Epithelial cell of proximal tubule (primary cell): ENCODE data around the gene SUN1. TPM values are rescaled to one million over a fixed set of nuclear protein-coding genes. Genes with fewer than 3 reads are reported as not detected.

ENCODE experiments used
- DNase-seq: peaks from one replicate; pipeline ENCODE4 v3.0.0-alpha.2; 2011; ENCODE audit warnings: low read depth
- H3K4me3 ChIP-seq: 2 replicates; pipeline ENCODE4 v1.5.1; 2011; ENCODE audit warnings: low read depth, mild to moderate bottlenecking, low read length
- CTCF ChIP-seq: conservative IDR thresholded peaks from 2 replicates; pipeline ENCODE4 v1.5.1; 2012; ENCODE audit warnings: low read depth, mild to moderate bottlenecking, low read length
- total RNA-seq: library from RNA; depleted of rRNA; stranded (reverse); fragments of >200 nt; gene quantifications from 2 replicates; pipeline ENCODE4 v1.2.3, GENCODE V29; 2015

SUN1 gene
- total RNA-seq, 1 donor from 2014 or later, result 270 TPM

GRCh38 chr7:835021-835420 lies 2.7 kb downstream of the SUN1 start:
- no peak overlapping the region for H3K4me3 ChIP-seq
- TF ChIP-seq CTCF, result no peak
- no peak for DNase-seq

GRCh38 chr7:835485-836401 lies 3.5 kb downstream of the SUN1 start:
- H3K4me3 ChIP-seq, result no peak overlapping the region
- DNase-seq, result no peak

GRCh38 chr7:836429-836828 lies 4.2 kb downstream of the SUN1 start:
- H3K4me3 ChIP-seq, result no peak overlapping the region
- peak; percentile 65 for TF ChIP-seq CTCF
- no peak for DNase-seq

More at GRCh38 chr7:835485-836401, 3.5 kb downstream of the SUN1 start:
- TF ChIP-seq CTCF, result no peak

- H3K4me3 ChIP-seq, result no peak overlapping the region
- no peak for TF ChIP-seq CTCF
Measured at GRCh38 chr7:837001-837400, 4.7 kb downstream of the SUN1 start.

GRCh38 chr7:840001-840600 lies 7.8 kb downstream of the SUN1 start:
- no peak for DNase-seq
- no peak overlapping the region for H3K4me3 ChIP-seq
- no peak for TF ChIP-seq CTCF

More at GRCh38 chr7:837001-837400, 4.7 kb downstream of the SUN1 start:
- DNase-seq, result no peak

GRCh38 chr7:841943-842342 lies 9.7 kb downstream of the SUN1 start:
- H3K4me3 ChIP-seq, result no peak overlapping the region
- DNase-seq, result no peak
- TF ChIP-seq CTCF, result no peak
